WTC11 (cell line): ENCODE measurements around the gene CYSRT1. TPM values are rescaled to one million over a fixed set of nuclear protein-coding genes. Genes with fewer than 3 reads are reported as not detected.

Experiments used
- ATAC-seq: fragments of 200-7000 bp; cut with Tn5 transposase; 2 replicates; pipeline ENCODE4 v1.10.0; 2021; ENCODE audit warnings: mild to moderate bottlenecking, moderate library complexity
- CTCF ChIA-PET: fragments of 300-600 bp; sonication (Branson Sonifier 250); formaldehyde crosslinking; loops from one replicate; lab custom pipeline; 2021; ENCODE audit warnings: antibody characterized with exemption; lab: Charles Lee
- POLR2A ChIA-PET: fragments of 350-600 bp; sonication (Branson Sonifier 250); formaldehyde crosslinking; loops from one replicate; lab custom pipeline; 2021; ENCODE audit warnings: antibody characterized with exemption; lab: Charles Lee
- DNase-seq: peaks from one replicate; pipeline ENCODE4 v3.0.0; 2021; ENCODE audit warnings: low spot score
- H3K27ac Mint-ChIP-seq: 2 replicates; pipeline ENCODE4 v1.8.0; 2021; ENCODE audit warnings: mixed read lengths
- H3K27me3 Mint-ChIP-seq: 2 replicates; pipeline ENCODE4 v1.8.0; 2021; ENCODE audit warnings: low read depth, mild to moderate bottlenecking, moderate library complexity, mixed read lengths
- H3K36me3 Mint-ChIP-seq: 2 replicates; pipeline ENCODE4 v1.8.0; 2021; ENCODE audit warnings: mixed read lengths
- H3K4me1 Mint-ChIP-seq: 2 replicates; pipeline ENCODE4 v1.8.0; 2022; ENCODE audit warnings: mixed read lengths
- H3K4me3 Mint-ChIP-seq: 2 replicates; pipeline ENCODE4 v1.8.0; 2021; ENCODE audit warnings: mild to moderate bottlenecking, moderate library complexity, mixed read lengths
- H3K9me3 Mint-ChIP-seq: 2 replicates; pipeline ENCODE4 v1.8.0; 2021; ENCODE audit warnings: mixed read lengths
- CBFB ChIP-seq: sonication (generic); formaldehyde crosslinking; IDR thresholded peaks from 2 replicates; pipeline ENCODE4 v1.8.1; 2022; ENCODE audit warnings: mild to moderate bottlenecking, low read depth, missing genetic modification reagents
- CTCF ChIP-seq: fragments of 200-600 bp; IDR thresholded peaks from 2 replicates; pipeline ENCODE4 v1.8.0; 2022; ENCODE audit warnings: antibody characterized with exemption
- E2F4 ChIP-seq: sonication (generic); formaldehyde crosslinking; IDR thresholded peaks from 2 replicates; pipeline ENCODE4 v1.8.1; 2022; ENCODE audit warnings: low read depth, mild to moderate bottlenecking, moderate library complexity, missing genetic modification reagents, borderline replicate concordance
- FOXK1 ChIP-seq: sonication (generic); formaldehyde crosslinking; IDR thresholded peaks from 2 replicates; pipeline ENCODE4 v1.8.0; 2022; ENCODE audit warnings: mild to moderate bottlenecking, moderate library complexity, missing genetic modification reagents
- FOXP4 ChIP-seq: sonication (generic); formaldehyde crosslinking; IDR thresholded peaks from 2 replicates; pipeline ENCODE4 v1.8.0; 2022; ENCODE audit warnings: mild to moderate bottlenecking, missing genetic modification reagents
- GABPB1 ChIP-seq: sonication (generic); formaldehyde crosslinking; IDR thresholded peaks from 2 replicates; pipeline ENCODE4 v1.8.1; 2023; ENCODE audit warnings: mild to moderate bottlenecking, missing genetic modification reagents
- HMGA2 ChIP-seq: fragments of 250-450 bp; sonication (Bioruptor Pico); IDR thresholded peaks from 2 replicates; pipeline ENCODE4 v1.4.0; 2021; ENCODE audit warnings: mild to moderate bottlenecking, moderate library complexity
- IRF2 ChIP-seq: sonication (generic); formaldehyde crosslinking; IDR thresholded peaks from 2 replicates; pipeline ENCODE4 v1.8.0; 2022; ENCODE audit warnings: low read depth, missing genetic modification reagents, borderline replicate concordance
- JUN ChIP-seq: sonication (generic); formaldehyde crosslinking; IDR thresholded peaks from 2 replicates; pipeline ENCODE4 v1.8.0; 2023; ENCODE audit warnings: mild to moderate bottlenecking, missing genetic modification reagents
- MXD4 ChIP-seq: fragments of 250-450 bp; sonication (Bioruptor Pico); IDR thresholded peaks from 2 replicates; pipeline ENCODE4 v1.8.0; 2021; ENCODE audit warnings: mild to moderate bottlenecking, moderate library complexity, borderline replicate concordance
- MYBL2 ChIP-seq: sonication (generic); formaldehyde crosslinking; IDR thresholded peaks from 2 replicates; pipeline ENCODE4 v1.8.1; 2023; ENCODE audit warnings: mild to moderate bottlenecking, moderate library complexity, missing genetic modification reagents
- NR3C1 ChIP-seq: sonication (generic); formaldehyde crosslinking; conservative IDR thresholded peaks from 2 replicates; pipeline ENCODE4 v1.8.1; 2023; ENCODE audit warnings: low read depth, mild to moderate bottlenecking, missing genetic modification reagents
- SMAD3 ChIP-seq: sonication (generic); formaldehyde crosslinking; IDR thresholded peaks from 2 replicates; pipeline ENCODE4 v1.8.0; 2022; ENCODE audit warnings: missing genetic modification reagents, mild to moderate bottlenecking, borderline replicate concordance
- TEAD1 ChIP-seq: sonication (generic); formaldehyde crosslinking; IDR thresholded peaks from 2 replicates; pipeline ENCODE4 v1.8.0; 2022; ENCODE audit warnings: mild to moderate bottlenecking, missing genetic modification reagents
- ZNF138 ChIP-seq: sonication (generic); formaldehyde crosslinking; conservative IDR thresholded peaks from 2 replicates; pipeline ENCODE4 v1.8.1; 2022; ENCODE audit warnings: mild to moderate bottlenecking, moderate library complexity, missing genetic modification reagents
- ZNF263 ChIP-seq: sonication (generic); formaldehyde crosslinking; IDR thresholded peaks from 2 replicates; pipeline ENCODE4 v1.8.1; 2022; ENCODE audit warnings: low read depth, mild to moderate bottlenecking, moderate library complexity, missing genetic modification reagents
- ZNF317 ChIP-seq: sonication (generic); formaldehyde crosslinking; IDR thresholded peaks from 2 replicates; pipeline ENCODE4 v1.8.1; 2023; ENCODE audit warnings: low read depth, mild to moderate bottlenecking, moderate library complexity, missing genetic modification reagents, borderline replicate concordance
- ZNF425 ChIP-seq: fragments of 250-450 bp; sonication (Bioruptor Pico); conservative IDR thresholded peaks from 2 replicates; pipeline ENCODE4 v1.9.0; 2021; ENCODE audit warnings: mild to moderate bottlenecking
- ZNF512 ChIP-seq: sonication (generic); formaldehyde crosslinking; IDR thresholded peaks from 2 replicates; pipeline ENCODE4 v1.8.1; 2022; ENCODE audit warnings: missing genetic modification reagents, borderline replicate concordance
- ZNF671 ChIP-seq: fragments of 250-450 bp; sonication (Bioruptor Pico); IDR thresholded peaks from 2 replicates; pipeline ENCODE4 v1.8.0; 2021; ENCODE audit warnings: mild to moderate bottlenecking
- total RNA-seq: library from RNA; stranded (reverse); gene quantifications from 3 replicates; pipeline ENCODE4 v1.2.3, GENCODE V29; 2021
- TF ChIP-seq, protein P1 (sequence below): sonication (generic); formaldehyde crosslinking; IDR thresholded peaks from 2 replicates; pipeline ENCODE4 v1.8.0; 2022; ENCODE audit warnings: mild to moderate bottlenecking, missing genetic modification reagents
- TF ChIP-seq, protein P2 (sequence below): sonication (generic); formaldehyde crosslinking; IDR thresholded peaks from 2 replicates; pipeline ENCODE4 v1.8.0; 2022; ENCODE audit warnings: mild to moderate bottlenecking, missing genetic modification reagents

Gene CYSRT1
- total RNA-seq, 1 experiment from 2014 or later: 3.5 TPM

DNA sequence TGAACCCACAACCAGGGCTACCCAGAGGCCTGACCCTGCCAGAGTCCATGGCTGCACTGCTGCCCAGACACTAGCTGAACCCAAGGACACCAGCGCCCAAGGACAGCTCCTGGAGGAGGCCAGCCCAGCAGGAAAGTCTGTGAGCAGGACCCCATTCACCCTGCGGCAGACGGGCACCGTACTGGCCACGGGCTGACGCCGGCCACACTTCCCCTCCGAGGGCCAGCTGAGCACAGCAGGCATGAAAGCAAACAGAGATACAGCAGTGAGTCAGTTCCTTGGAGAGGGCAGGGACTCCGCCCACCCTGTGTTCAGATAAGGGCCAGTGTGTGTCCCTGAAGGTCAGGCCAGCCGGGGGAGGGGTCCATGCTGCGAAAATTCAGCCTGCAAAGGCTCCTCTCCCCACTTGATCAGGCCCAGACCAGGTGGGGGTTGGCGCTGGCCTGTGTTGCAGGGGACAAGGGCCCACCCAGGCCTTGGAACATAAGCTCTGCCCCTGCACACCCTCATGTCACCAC lies 6.2 kb upstream of the CYSRT1 start:
- Mint-ChIP-seq H3K4me3 (no peak overlapping the region), H3K27ac (0 out of 2 replicates have a peak overlapping the region, but pooled peaks have one; percentile 19), H3K36me3 (0 out of 2 replicates have a peak, but pooled peaks cover 3% of the 10 kb centered on the region), H3K27me3 (no peaks in the 10 kb centered on the region), H3K9me3 (no peaks in the 10 kb centered on the region), H3K4me1 (peaks cover 4% of the 10 kb centered on the region; the same call in 1 of the 2 replicates)
- ATAC-seq (no peak), DNase-seq (no peak)
- POLR2A ChIA-PET: no interaction called here
- CTCF ChIA-PET: interaction anchor here (0.7 to 1.0 kb wide), 3 partner anchors 8 to 184 kb away, joined by 3 to 5 read pairs (median 3); partner anchors contain the start of gene RNF224
- TF ChIP-seq JUN (CRISPR knock-in tag): no peak
- TF ChIP-seq ZNF263 (CRISPR knock-in tag): no peak
- TF ChIP-seq ZNF512 (CRISPR knock-in tag): no peak
- no peak for TF ChIP-seq ZNF317
- TF ChIP-seq HMGA2 (CRISPR knock-in tag): no peak
- TF ChIP-seq, protein P1, sequence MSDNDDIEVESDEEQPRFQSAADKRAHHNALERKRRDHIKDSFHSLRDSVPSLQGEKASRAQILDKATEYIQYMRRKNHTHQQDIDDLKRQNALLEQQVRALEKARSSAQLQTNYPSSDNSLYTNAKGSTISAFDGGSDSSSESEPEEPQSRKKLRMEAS (CRISPR knock-in tag): no peak
- TF ChIP-seq TEAD1 (CRISPR knock-in tag): no peak
- no peak for TF ChIP-seq ZNF138 (CRISPR knock-in tag)
- TF ChIP-seq ZNF425: no peak
- TF ChIP-seq FOXK1 (CRISPR knock-in tag): no peak
- no peak for TF ChIP-seq MYBL2 (CRISPR knock-in tag)
- no peak for TF ChIP-seq ZNF671
- TF ChIP-seq NR3C1 (CRISPR knock-in tag): no peak

DNA sequence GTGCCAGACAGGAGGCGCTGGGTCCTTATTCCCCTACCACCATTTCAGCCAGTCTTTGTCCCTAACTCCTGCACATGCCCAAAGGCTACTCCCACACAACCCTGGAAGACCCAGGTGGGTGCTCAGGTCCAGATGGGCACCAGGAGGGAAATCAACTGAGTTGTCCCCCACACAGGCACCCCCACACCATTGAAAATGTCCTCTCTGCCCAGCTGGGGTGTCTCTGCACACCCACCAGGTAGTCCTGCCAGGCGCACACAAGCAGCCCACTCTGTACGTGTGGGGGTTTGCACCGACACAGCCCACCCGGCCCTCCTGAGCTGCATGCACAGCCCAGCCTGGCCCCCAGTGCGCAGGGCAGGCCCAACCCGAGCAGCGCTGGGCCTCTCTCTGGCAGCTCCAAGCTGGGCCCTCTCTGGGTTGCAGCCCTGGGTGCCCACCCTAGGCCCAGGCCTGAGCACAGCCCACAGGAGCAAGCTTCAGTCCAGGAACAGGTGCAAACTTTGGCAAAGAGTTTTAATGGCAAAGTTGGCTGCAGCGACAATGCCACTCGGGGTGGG lies 5.1 kb upstream of the CYSRT1 start:
- ChIA-PET POLR2A (interaction anchor here (0.7 kb wide), 1 partner anchor 45 kb away, joined by 3 read pairs; no protein-coding TSS in a partner anchor), CTCF (interaction anchor here (3.6 to 8.9 kb wide), 2 partner anchors 16 to 18 kb away, joined by 11 to 143 read pairs; partner anchors contain the start of gene TPRN)
- no peak for ATAC-seq
- no peak overlapping the region for H3K4me3 Mint-ChIP-seq
- 0 out of 2 replicates have a peak, but pooled peaks cover 3% of the 10 kb centered on the region for H3K36me3 Mint-ChIP-seq
- no peak overlapping the region for H3K27ac Mint-ChIP-seq
- H3K27me3 Mint-ChIP-seq: no peaks in the 10 kb centered on the region
- H3K9me3 Mint-ChIP-seq: no peaks in the 10 kb centered on the region
- DNase-seq: no peak
- peaks cover 4% of the 10 kb centered on the region; the same call in 1 of the 2 replicates for H3K4me1 Mint-ChIP-seq
- no peak for TF ChIP-seq SMAD3
- no peak for TF ChIP-seq E2F4 (CRISPR knock-in tag)
- no peak for TF ChIP-seq CBFB (CRISPR knock-in tag)
- no peak for TF ChIP-seq GABPB1
- TF ChIP-seq ZNF317: no peak
- no peak for TF ChIP-seq FOXP4
- TF ChIP-seq, protein P2, sequence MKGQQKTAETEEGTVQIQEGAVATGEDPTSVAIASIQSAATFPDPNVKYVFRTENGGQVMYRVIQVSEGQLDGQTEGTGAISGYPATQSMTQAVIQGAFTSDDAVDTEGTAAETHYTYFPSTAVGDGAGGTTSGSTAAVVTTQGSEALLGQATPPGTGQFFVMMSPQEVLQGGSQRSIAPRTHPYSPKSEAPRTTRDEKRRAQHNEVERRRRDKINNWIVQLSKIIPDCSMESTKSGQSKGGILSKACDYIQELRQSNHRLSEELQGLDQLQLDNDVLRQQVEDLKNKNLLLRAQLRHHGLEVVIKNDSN (CRISPR knock-in tag): no peak
- TF ChIP-seq IRF2 (CRISPR knock-in tag): no peak
- TF ChIP-seq ZNF425: no peak
- TF ChIP-seq CTCF: no peak
- no peak for TF ChIP-seq MXD4 (CRISPR knock-in tag)
